GM18951 (cell line): Measurements from ENCODE around the gene RBM5.

Experiments
- POLR2A ChIP-seq: IDR thresholded peaks from 4 replicates; pipeline ENCODE4 v1.6.1; 2011; ENCODE audit warnings: mild to moderate bottlenecking; ENCODE audit not compliant: insufficient read length, insufficient read depth; ENCODE audit errors: extremely low read depth
- in situ Hi-C: fragments of 300-500 bp; cut with MboI; formaldehyde crosslinking; loops from one replicate; pipeline ENCODE4 v1.12.0; 2022; ENCODE audit warnings: low sequenced_read_pairs, mixed read lengths, inconsistent platforms; ENCODE audit not compliant: unreplicated experiment

The RBM5 gene

GRCh38 chr3:50136714-50137405 lies 48.1 kb downstream of the RBM5 start:
- no peak for TF ChIP-seq POLR2A
- in situ Hi-C loops, result no loop called here

GRCh38 chr3:50137531-50137930 lies 48.8 kb downstream of the RBM5 start:
- TF ChIP-seq POLR2A, result no peak
- in situ Hi-C loops, result no loop called here

- no peak for TF ChIP-seq POLR2A
These were observed 49.8 kb downstream of the RBM5 start for GRCh38 chr3:50138266-50139200.

GRCh38 chr3:50139308-50139707 lies 50.6 kb downstream of the RBM5 start:
- in situ Hi-C loops, result no loop called here
- no peak for TF ChIP-seq POLR2A

More at GRCh38 chr3:50138266-50139200, 49.8 kb downstream of the RBM5 start:
- in situ Hi-C loops, result no loop called here

- TF ChIP-seq POLR2A, result no peak
- in situ Hi-C loops, result no loop called here
These were observed 51.2 kb downstream of the RBM5 start for GRCh38 chr3:50139718-50140423.

GRCh38 chr3:50140990-50141389 lies 52.3 kb downstream of the RBM5 start:
- in situ Hi-C loops, result no loop called here
- no peak for TF ChIP-seq POLR2A

GRCh38 chr3:50146316-50146901 lies 57.7 kb downstream of the RBM5 start:
- in situ Hi-C loops, result no loop called here
- TF ChIP-seq POLR2A, result no peak

GRCh38 chr3:50147016-50147415 lies 58.3 kb downstream of the RBM5 start:
- in situ Hi-C loops, result no loop called here

GRCh38 chr3:50147447-50147846 lies 58.7 kb downstream of the RBM5 start:
- in situ Hi-C loops, result no loop called here
- TF ChIP-seq POLR2A, result no peak

More at GRCh38 chr3:50147016-50147415, 58.3 kb downstream of the RBM5 start:
- no peak for TF ChIP-seq POLR2A

GRCh38 chr3:50147861-50148260 lies 59.1 kb downstream of the RBM5 start:
- TF ChIP-seq POLR2A, result no peak
- in situ Hi-C loops, result no loop called here

GRCh38 chr3:50150404-50150750 lies 61.7 kb downstream of the RBM5 start:
- in situ Hi-C loops, result no loop called here
- no peak for TF ChIP-seq POLR2A

- in situ Hi-C loops, result no loop called here
These were observed 62.4 kb downstream of the RBM5 start for GRCh38 chr3:50150863-50151686.

More at GRCh38 chr3:50150863-50151686, 62.4 kb downstream of the RBM5 start:
- TF ChIP-seq POLR2A, result no peak
